ENCODE data around the gene CAPN13. TPM values are rescaled to one million over a fixed set of nuclear protein-coding genes. Genes with fewer than 3 reads are reported as not detected.
A peak's percentile ranks its signal among the peaks of the same experiment; 100 is the strongest.

Gene CAPN13
- total and polyA plus RNA-seq, 11 donors: not detected

DNA sequence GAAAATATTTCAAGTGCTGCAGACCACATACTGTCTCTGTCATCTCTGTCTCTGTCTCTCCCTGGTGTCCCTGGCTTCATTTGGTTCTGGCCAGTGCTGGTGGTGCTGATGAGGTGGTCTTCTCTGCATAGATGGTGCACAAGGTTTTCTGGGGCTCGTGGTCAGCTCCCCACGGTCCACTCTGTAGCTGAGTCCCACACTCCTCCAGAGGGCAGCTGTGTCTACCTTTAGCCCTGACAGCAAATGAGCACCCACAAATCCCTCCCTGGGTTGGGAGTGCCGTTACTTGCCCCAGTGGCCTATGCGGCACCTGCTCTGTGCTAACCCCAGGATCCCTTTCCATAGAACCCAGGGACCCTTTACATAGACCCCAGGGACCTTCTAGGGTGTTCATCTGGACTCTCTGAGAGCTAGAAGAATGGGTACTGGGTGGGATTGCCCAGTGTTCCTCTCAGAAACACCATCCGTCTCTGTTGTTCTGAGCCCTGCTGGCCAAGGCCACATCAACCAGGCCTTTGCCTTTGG, 129.3 kb downstream of the CAPN13 start:
- intact Hi-C loops (cut with DNase I): no loop called here
- no peaks in the 10 kb centered on the region for H3K36me3 ChIP-seq
- no peaks in the 10 kb centered on the region for H3K4me1 ChIP-seq
- ATAC-seq (peak in 1 of 4 donors; percentile 20), DNase-seq (no peak)
- TF ChIP-seq, protein P1, sequence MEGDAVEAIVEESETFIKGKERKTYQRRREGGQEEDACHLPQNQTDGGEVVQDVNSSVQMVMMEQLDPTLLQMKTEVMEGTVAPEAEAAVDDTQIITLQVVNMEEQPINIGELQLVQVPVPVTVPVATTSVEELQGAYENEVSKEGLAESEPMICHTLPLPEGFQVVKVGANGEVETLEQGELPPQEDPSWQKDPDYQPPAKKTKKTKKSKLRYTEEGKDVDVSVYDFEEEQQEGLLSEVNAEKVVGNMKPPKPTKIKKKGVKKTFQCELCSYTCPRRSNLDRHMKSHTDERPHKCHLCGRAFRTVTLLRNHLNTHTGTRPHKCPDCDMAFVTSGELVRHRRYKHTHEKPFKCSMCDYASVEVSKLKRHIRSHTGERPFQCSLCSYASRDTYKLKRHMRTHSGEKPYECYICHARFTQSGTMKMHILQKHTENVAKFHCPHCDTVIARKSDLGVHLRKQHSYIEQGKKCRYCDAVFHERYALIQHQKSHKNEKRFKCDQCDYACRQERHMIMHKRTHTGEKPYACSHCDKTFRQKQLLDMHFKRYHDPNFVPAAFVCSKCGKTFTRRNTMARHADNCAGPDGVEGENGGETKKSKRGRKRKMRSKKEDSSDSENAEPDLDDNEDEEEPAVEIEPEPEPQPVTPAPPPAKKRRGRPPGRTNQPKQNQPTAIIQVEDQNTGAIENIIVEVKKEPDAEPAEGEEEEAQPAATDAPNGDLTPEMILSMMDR (IDR thresholded peaks at IDR 0.05): no peak
- TF ChIP-seq POLR2A (IDR thresholded peaks at IDR 0.05): no peak
- no peaks in the 10 kb centered on the region for H3K9me3 ChIP-seq
- H3K27ac ChIP-seq: no peak overlapping the region
- 80 to 96% (median 86%) methylated on average over 3 to 5 of the region's 5 CpGs for whole genome bisulfite sequencing, 4 donors
- H3K27me3 ChIP-seq: no peaks in the 10 kb centered on the region
- no peak overlapping the region for H3K4me3 ChIP-seq

GRCh38 chr2:30677231-30677630, 130.0 kb downstream of the CAPN13 start:
- DNase-seq (no peak), ATAC-seq (no peak)
- Histone ChIP-seq H3K4me1 (no peaks in the 10 kb centered on the region), H3K9me3 (no peaks in the 10 kb centered on the region), H3K27me3 (no peaks in the 10 kb centered on the region), H3K4me3 (no peak overlapping the region), H3K36me3 (no peaks in the 10 kb centered on the region), H3K27ac (no peak overlapping the region)
- intact Hi-C loops (cut with DNase I): no loop called here
- TF ChIP-seq, protein P1 (IDR thresholded peaks at IDR 0.05): no peak
- TF ChIP-seq POLR2A (IDR thresholded peaks at IDR 0.05): no peak

GRCh38 chr2:30675758-30676157, 131.5 kb downstream of the CAPN13 start:
- Histone ChIP-seq H3K9me3 (no peaks in the 10 kb centered on the region), H3K36me3 (no peaks in the 10 kb centered on the region), H3K4me1 (no peaks in the 10 kb centered on the region), H3K27ac (no peak overlapping the region), H3K27me3 (no peaks in the 10 kb centered on the region), H3K4me3 (no peak overlapping the region)
- TF ChIP-seq POLR2A (IDR thresholded peaks at IDR 0.05): no peak
- TF ChIP-seq, protein P1 (IDR thresholded peaks at IDR 0.05): no peak
- DNase-seq: no peak
- ATAC-seq: no peak
- WGBS, 4 donors: 90 to 100% (median 93%) methylated on average over 2 of the region's 2 CpGs
- intact Hi-C loops (cut with DNase I): no loop called here

DNA sequence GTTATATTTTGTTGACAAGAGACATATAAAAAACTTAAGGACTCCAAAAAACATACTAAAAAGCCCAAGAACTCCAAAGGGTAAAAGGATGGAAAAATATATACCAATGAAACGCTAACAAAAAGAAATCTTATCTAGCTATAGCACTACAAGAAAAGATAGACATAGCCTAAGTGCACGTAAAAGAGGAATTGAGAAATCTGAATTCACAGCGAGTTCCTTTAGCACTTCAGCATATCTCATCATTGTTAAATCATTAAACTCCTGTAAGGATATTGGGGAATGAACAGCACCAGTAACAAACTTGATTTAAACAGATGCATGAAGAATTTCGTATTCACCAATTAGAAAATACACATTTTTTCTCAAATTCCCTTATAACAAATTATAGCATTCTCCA, 134.1 kb downstream of the CAPN13 start:
- Histone ChIP-seq H3K4me3 (no peak overlapping the region), H3K9me3 (peaks cover 0 to 18% (median 0%) of the 10 kb centered on the region in 12 donors), H3K27me3 (no peaks in the 10 kb centered on the region), H3K4me1 (no peaks in the 10 kb centered on the region), H3K36me3 (no peaks in the 10 kb centered on the region), H3K27ac (no peak overlapping the region)
- no peak for ATAC-seq
- 87 to 92% (median 89%) methylated on average over 4 of the region's 4 CpGs for WGBS, 4 donors
- TF ChIP-seq, protein P1 (IDR thresholded peaks at IDR 0.05): no peak
- TF ChIP-seq POLR2A (IDR thresholded peaks at IDR 0.05): no peak
- DNase-seq: no peak
- intact Hi-C loops (cut with DNase I): no loop called here

Data from heart left ventricle (tissue), 16 donors.